Measurements from ENCODE around the gene PSMD12. TPM values are rescaled to one million over a fixed set of nuclear protein-coding genes. Genes with fewer than 3 reads are reported as not detected.

Gene PSMD12
- total RNA-seq, 1 donor from 2014 or later: 20.2 TPM

DNA sequence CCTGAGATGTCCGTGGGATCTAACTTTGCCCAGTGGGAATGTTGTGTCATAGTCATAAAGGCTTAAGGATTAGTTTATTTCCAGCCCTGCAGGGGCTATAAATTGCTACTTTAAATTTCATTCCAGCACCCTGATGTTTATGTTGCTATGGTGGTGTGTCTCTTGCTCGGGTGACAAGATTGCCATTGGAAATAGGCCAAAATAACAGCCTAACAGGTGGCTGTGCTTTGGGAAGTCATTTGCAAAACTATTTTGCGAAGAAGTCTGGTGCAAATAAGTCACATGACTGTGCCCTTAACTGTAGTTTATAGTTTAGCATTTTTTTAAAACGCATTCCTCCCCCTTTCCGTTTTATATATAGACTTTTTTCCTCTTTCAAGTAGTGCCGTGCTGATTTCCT lies 33.8 kb upstream of the PSMD12 start:
- no peak overlapping the region for H3K4me3 ChIP-seq (ENCODE audit: low read depth, low read length)
- TF ChIP-seq, protein P1, sequence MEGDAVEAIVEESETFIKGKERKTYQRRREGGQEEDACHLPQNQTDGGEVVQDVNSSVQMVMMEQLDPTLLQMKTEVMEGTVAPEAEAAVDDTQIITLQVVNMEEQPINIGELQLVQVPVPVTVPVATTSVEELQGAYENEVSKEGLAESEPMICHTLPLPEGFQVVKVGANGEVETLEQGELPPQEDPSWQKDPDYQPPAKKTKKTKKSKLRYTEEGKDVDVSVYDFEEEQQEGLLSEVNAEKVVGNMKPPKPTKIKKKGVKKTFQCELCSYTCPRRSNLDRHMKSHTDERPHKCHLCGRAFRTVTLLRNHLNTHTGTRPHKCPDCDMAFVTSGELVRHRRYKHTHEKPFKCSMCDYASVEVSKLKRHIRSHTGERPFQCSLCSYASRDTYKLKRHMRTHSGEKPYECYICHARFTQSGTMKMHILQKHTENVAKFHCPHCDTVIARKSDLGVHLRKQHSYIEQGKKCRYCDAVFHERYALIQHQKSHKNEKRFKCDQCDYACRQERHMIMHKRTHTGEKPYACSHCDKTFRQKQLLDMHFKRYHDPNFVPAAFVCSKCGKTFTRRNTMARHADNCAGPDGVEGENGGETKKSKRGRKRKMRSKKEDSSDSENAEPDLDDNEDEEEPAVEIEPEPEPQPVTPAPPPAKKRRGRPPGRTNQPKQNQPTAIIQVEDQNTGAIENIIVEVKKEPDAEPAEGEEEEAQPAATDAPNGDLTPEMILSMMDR (conservative IDR thresholded peaks at IDR 0.05; ENCODE audit: low read depth, low read length): no peak
- DNase-seq (ENCODE audit: low read depth): no peak

DNA sequence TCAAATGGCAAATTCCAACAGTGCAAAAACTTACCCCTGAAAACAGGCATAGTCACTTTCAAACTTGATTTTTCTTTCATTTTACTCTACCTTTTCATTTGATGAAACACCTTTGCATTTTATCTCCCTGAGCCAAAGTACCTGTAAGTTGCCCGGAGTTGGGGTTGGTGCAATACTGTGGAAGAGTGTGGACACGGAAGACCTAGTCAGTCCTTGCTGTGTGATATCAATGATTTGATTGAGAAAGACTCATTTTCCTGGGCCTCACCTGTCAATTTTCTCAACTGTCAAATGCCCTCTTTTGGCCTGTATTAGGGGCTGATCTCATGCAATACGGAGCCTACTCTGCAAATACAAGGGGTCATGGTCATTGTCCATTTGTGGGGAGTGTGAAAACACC lies 33.3 kb upstream of the PSMD12 start:
- TF ChIP-seq, protein P1 (conservative IDR thresholded peaks at IDR 0.05; ENCODE audit: low read depth, low read length): no peak
- no peak for DNase-seq (ENCODE audit: low read depth)
- no peak overlapping the region for H3K4me3 ChIP-seq (ENCODE audit: low read depth, low read length)

- H3K4me3 ChIP-seq (ENCODE audit: low read depth, low read length): no peak overlapping the region
- no peak for DNase-seq (ENCODE audit: low read depth)
- TF ChIP-seq, protein P1 (conservative IDR thresholded peaks at IDR 0.05; ENCODE audit: low read depth, low read length): no peak
Measured at GRCh38 chr17:67393809-67394397, 27.5 kb upstream of the PSMD12 start.

DNA sequence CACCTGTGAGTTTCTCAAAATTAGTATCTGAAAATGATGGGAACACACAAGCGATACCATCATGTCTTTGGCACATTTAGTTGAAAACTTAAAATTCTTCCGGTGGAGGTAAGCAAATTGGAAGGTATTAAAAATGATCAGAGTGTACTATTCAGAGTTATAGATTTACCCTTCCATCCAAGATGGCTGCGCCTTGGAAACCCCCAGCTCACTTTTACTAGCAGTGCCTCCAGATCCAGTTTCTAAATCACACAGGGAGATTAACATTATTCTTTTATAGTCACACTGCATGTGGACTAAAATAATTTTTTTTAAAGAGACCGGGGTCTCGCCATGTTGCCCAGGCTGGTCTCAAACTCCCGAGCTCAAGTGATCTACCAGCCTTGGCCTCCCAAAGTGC lies 25.7 kb upstream of the PSMD12 start:
- no peak overlapping the region for H3K4me3 ChIP-seq (ENCODE audit: low read depth, low read length)
- TF ChIP-seq, protein P1 (conservative IDR thresholded peaks at IDR 0.05; ENCODE audit: low read depth, low read length): no peak
- no peak for DNase-seq (ENCODE audit: low read depth)

- H3K4me3 ChIP-seq (ENCODE audit: low read depth, low read length): peak overlapping the region; percentile 34
- TF ChIP-seq, protein P1 (conservative IDR thresholded peaks at IDR 0.05; ENCODE audit: low read depth, low read length): no peak
- DNase-seq (ENCODE audit: low read depth): peak; percentile 81
Measured at GRCh38 chr17:67390646-67391361, 24.4 kb upstream of the PSMD12 start.

- no peak for DNase-seq (ENCODE audit: low read depth)
- H3K4me3 ChIP-seq (ENCODE audit: low read depth, low read length): no peak overlapping the region
- TF ChIP-seq, protein P1 (conservative IDR thresholded peaks at IDR 0.05; ENCODE audit: low read depth, low read length): no peak
Measured at GRCh38 chr17:67390006-67390645, 23.7 kb upstream of the PSMD12 start.
